SK-N-DZ (cell line): ENCODE results near the gene OR8G5. TPM values are rescaled to one million over a fixed set of nuclear protein-coding genes. Genes with fewer than 3 reads are reported as not detected.
"Not testable (repeated sequence)": the region's sequence is repeated elsewhere in the genome, so short reads cannot be mapped to it uniquely, and the experiment has no call there.

ENCODE experiments used
- DNase-seq: peaks from one replicate; pipeline ENCODE4 v3.0.0-alpha.2; 2015; ENCODE audit warnings: low spot score
- polyA plus RNA-seq, 2 experiments: library from polyadenylated mRNA; depleted of rRNA; stranded (reverse); fragments of >200 nt; gene quantifications; 2 replicates each; pipeline ENCODE4 v1.2.3, GENCODE V29; 2014

OR8G5 gene
- polyA plus RNA-seq (2014; cell fraction: cytosol; rRNA removed), result not detected in 2 replicates
- polyA plus RNA-seq (2014; cell fraction: nucleus; rRNA removed), result not detected in 2 replicates

- DNase-seq, result no peak
Measured at GRCh38 chr11:124256076-124256475, at the start of gene OR8G5. Gene OR8G5, plus strand, starts transcription at chr11:124256376. Its CDS starts 8,556 bp downstream, at chr11:124264932.

- no peak for DNase-seq
Measured at GRCh38 chr11:124207102-124207792, 48.9 kb upstream of the OR8G5 start.

GRCh38 chr11:124209824-124210357 is 46.3 kb upstream of the OR8G5 start:
- no peak for DNase-seq

GRCh38 chr11:124210421-124210820 is 45.8 kb upstream of the OR8G5 start:
- DNase-seq, result no peak

- DNase-seq, result no peak
Measured at GRCh38 chr11:124211321-124211720, 44.9 kb upstream of the OR8G5 start.

GRCh38 chr11:124214027-124214426 is 42.1 kb upstream of the OR8G5 start:
- DNase-seq, result no peak

GRCh38 chr11:124219126-124219525 is 37.0 kb upstream of the OR8G5 start:
- no peak for DNase-seq

- no peak for DNase-seq
Measured at GRCh38 chr11:124222407-124222806, 33.8 kb upstream of the OR8G5 start.

- not testable (repeated sequence) for DNase-seq
Measured at GRCh38 chr11:124224618-124225423, 31.4 kb upstream of the OR8G5 start.

GRCh38 chr11:124225471-124225870 is 30.7 kb upstream of the OR8G5 start:
- DNase-seq, result no peak

GRCh38 chr11:124233376-124233775 is 22.8 kb upstream of the OR8G5 start:
- DNase-seq, result no peak

GRCh38 chr11:124238512-124238911 is 17.7 kb upstream of the OR8G5 start:
- DNase-seq, result no peak

- DNase-seq, result no peak
Measured at GRCh38 chr11:124240621-124241397, 15.4 kb upstream of the OR8G5 start, which contains the start of gene OR8G1. Gene OR8G1, plus strand, starts transcription at chr11:124241095. Its CDS starts 8,581 bp downstream, at chr11:124249676.

- DNase-seq, result not testable (repeated sequence)
Measured at GRCh38 chr11:124249869-124250268, 6.3 kb upstream of the OR8G5 start.

- not testable (repeated sequence) for DNase-seq
Measured at GRCh38 chr11:124265041-124265440, 8.9 kb downstream of the OR8G5 start.

GRCh38 chr11:124270886-124271285 is 14.7 kb downstream of the OR8G5 start:
- DNase-seq, result not testable (repeated sequence)

GRCh38 chr11:124274000-124274399 is 17.8 kb downstream of the OR8G5 start:
- DNase-seq, result no peak

GRCh38 chr11:124276081-124276480 is 19.9 kb downstream of the OR8G5 start:
- no peak for DNase-seq

GRCh38 chr11:124277207-124277606 is 21.0 kb downstream of the OR8G5 start:
- no peak for DNase-seq

- DNase-seq, result no peak
Measured at GRCh38 chr11:124277804-124278203, 21.6 kb downstream of the OR8G5 start.

GRCh38 chr11:124278261-124278660 is 22.1 kb downstream of the OR8G5 start:
- no peak for DNase-seq
